Measurements from ENCODE around the gene HTR6.
A peak's percentile ranks its signal among the peaks of the same experiment; 100 is the strongest.

The HTR6 gene

GRCh38 chr1:19661721-19662228, 2.9 kb upstream of the HTR6 start:
- TF ChIP-seq, protein P1, sequence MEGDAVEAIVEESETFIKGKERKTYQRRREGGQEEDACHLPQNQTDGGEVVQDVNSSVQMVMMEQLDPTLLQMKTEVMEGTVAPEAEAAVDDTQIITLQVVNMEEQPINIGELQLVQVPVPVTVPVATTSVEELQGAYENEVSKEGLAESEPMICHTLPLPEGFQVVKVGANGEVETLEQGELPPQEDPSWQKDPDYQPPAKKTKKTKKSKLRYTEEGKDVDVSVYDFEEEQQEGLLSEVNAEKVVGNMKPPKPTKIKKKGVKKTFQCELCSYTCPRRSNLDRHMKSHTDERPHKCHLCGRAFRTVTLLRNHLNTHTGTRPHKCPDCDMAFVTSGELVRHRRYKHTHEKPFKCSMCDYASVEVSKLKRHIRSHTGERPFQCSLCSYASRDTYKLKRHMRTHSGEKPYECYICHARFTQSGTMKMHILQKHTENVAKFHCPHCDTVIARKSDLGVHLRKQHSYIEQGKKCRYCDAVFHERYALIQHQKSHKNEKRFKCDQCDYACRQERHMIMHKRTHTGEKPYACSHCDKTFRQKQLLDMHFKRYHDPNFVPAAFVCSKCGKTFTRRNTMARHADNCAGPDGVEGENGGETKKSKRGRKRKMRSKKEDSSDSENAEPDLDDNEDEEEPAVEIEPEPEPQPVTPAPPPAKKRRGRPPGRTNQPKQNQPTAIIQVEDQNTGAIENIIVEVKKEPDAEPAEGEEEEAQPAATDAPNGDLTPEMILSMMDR (IDR thresholded peaks at IDR 0.05; ENCODE audit: control extremely low read depth, extremely low read depth, low read depth, missing control alignments): peak; percentile 58
- POLR2A ChIA-PET: no interaction called here

DNA sequence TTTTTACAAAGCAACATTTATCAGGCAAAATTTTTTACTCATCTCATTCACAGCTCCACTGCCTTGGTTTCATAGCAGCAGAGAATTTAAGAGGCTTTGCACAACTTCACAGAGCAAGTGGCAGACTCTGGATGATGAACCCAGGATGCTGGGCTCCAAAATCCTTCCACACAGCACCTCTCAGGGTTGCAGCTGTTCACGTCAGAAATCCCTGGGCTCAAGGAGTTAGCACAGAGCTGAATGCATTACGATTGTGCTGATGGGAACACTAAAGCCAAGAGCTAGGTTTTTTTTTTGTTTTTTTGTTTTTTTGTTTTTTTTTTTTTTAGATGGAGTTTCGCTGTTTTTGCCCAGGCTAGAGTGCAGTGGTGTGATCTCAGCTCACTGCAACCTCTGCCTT, 2.4 kb upstream of the HTR6 start:
- DNase-seq (ENCODE audit: extremely low spot score): no peak
- ChIA-PET CTCF (interaction anchor here (0.8 to 5.8 kb wide), 41 partner anchors 9 to 1065 kb away, joined by 3 to 114 read pairs (median 7); partner anchors contain the start of gene NBL1), POLR2A (no interaction called here)
- TF ChIP-seq, protein P1 (IDR thresholded peaks at IDR 0.05; ENCODE audit: control extremely low read depth, extremely low read depth, low read depth, missing control alignments): no peak

More at GRCh38 chr1:19661721-19662228, 2.9 kb upstream of the HTR6 start:
- no peak for DNase-seq (ENCODE audit: extremely low spot score)
- CTCF ChIA-PET: interaction anchor here (0.8 to 5.8 kb wide), 45 partner anchors 9 to 1064 kb away, joined by 3 to 114 read pairs (median 6); partner anchors contain the start of gene NBL1

DNA sequence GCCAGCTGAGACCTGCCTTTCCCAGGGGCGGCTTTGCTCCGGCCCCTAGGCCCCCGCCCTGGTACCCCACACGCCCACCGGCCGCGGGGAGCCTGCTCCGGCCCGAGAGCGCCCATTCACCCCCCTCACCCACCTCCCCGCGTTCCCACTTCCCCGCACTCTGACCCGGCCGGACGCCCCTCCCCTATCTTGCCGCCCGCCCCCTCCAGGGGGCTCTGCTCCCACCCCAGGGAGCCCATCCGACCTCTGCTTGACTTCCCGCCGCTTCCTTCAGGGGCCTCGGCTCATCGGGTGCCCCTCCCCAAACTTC, 466 bp downstream of the HTR6 start:
- TF ChIP-seq, protein P1 (IDR thresholded peaks at IDR 0.05; ENCODE audit: control extremely low read depth, extremely low read depth, low read depth, missing control alignments): no peak
- DNase-seq (ENCODE audit: extremely low spot score): no peak
- ChIA-PET POLR2A (no interaction called here), CTCF (interaction anchor here (5.3 kb wide), 1 partner anchor 12 kb away, joined by 46 read pairs; no protein-coding TSS in a partner anchor)

DNA sequence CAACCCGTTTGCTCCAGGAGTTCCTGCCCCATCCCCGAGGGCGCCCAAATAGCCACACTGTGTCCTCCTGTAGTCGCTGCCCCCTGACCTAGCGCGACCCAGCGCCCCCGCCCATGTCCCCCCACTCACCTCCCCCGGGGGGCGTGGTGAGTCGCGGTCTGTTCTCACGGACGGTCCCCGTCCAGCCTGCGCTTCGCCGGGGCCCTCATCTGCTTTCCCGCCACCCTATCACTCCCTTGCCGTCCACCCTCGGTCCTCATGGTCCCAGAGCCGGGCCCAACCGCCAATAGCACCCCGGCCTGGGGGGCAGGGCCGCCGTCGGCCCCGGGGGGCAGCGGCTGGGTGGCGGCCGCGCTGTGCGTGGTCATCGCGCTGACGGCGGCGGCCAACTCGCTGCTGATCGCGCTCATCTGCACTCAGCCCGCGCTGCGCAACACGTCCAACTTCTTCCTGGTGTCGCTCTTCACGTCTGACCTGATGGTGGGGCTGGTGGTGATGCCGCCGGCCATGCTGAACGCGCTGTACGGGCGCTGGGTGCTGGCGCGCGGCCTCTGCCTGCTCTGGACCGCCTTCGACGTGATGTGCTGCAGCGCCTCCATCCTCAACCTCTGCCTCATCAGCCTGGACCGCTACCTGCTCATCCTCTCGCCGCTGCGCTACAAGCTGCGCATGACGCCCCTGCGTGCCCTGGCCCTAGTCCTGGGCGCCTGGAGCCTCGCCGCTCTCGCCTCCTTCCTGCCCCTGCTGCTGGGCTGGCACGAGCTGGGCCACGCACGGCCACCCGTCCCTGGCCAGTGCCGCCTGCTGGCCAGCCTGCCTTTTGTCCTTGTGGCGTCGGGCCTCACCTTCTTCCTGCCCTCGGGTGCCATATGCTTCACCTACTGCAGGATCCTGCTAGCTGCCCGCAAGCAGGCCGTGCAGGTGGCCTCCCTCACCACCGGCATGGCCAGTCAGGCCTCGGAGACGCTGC, 1.1 kb downstream of the HTR6 start:
- CTCF ChIA-PET: no interaction called here
- DNase-seq (ENCODE audit: extremely low spot score): no peak
- POLR2A ChIA-PET: no interaction called here
- TF ChIP-seq, protein P1 (IDR thresholded peaks at IDR 0.05; ENCODE audit: control extremely low read depth, extremely low read depth, low read depth, missing control alignments): no peak

- no peak for DNase-seq (ENCODE audit: extremely low spot score)
- ChIA-PET CTCF (interaction anchor here (1.4 to 2.4 kb wide), 4 partner anchors 9 to 46 kb away, joined by 7 to 14 read pairs (median 10); no protein-coding TSS in a partner anchor), POLR2A (no interaction called here)
- TF ChIP-seq, protein P1 (IDR thresholded peaks at IDR 0.05; ENCODE audit: control extremely low read depth, extremely low read depth, low read depth, missing control alignments): no peak
Measured at GRCh38 chr1:19668888-19669287, 4.2 kb downstream of the HTR6 start.

DNA sequence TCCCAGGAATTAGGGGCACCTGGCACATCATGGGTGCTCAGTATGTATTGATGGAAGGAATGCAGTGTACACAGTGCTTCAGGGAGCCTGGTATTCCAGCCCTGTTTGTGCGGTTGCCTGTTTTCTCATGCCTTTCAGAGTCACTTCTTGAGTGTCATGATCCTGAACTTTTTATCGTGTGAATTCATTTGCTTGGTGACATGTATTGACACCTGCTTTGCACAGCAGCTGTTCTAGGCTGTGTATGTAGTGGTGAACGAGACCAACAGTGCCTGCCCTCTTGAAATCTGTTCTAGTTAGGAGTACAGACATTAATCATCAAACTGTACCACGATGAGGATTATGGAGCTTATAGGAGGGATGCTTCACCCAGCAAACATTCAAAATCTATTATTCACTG, 6.1 kb downstream of the HTR6 start:
- ChIA-PET CTCF (interaction anchor here (1.2 to 5.4 kb wide), 2 partner anchors 10 to 33 kb away, joined by 6 to 39 read pairs; no protein-coding TSS in a partner anchor), POLR2A (no interaction called here)
- TF ChIP-seq, protein P1 (IDR thresholded peaks at IDR 0.05; ENCODE audit: control extremely low read depth, extremely low read depth, low read depth, missing control alignments): no peak
- DNase-seq (ENCODE audit: extremely low spot score): no peak
